RKO (cell line): ENCODE data around the gene AMD1.

Experiments used
- DNase-seq: peaks from one replicate; pipeline ENCODE4 v3.0.0-alpha.2; 2016; ENCODE audit warnings: low spot score

Gene AMD1

DNA sequence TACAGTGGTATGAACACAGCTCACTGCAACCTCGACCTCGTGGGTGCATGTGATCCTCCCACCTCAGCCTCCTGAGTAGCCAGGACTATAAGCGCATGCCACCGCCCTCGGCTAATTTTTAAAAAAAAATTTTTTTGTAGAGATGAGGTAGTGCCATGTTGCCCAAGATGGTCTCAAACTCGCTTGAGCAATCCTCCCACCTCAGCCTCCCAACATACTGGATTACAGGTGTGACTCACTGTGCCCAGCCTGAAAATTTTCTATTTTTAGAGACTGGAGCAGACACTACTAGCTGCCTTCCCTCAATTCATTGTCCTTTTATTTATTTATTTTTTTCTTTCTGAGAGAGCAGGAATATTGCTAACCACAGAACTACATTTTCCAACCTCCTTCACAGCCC, 63.6 kb downstream of the AMD1 start:
- DNase-seq = peak; percentile 9

DNA sequence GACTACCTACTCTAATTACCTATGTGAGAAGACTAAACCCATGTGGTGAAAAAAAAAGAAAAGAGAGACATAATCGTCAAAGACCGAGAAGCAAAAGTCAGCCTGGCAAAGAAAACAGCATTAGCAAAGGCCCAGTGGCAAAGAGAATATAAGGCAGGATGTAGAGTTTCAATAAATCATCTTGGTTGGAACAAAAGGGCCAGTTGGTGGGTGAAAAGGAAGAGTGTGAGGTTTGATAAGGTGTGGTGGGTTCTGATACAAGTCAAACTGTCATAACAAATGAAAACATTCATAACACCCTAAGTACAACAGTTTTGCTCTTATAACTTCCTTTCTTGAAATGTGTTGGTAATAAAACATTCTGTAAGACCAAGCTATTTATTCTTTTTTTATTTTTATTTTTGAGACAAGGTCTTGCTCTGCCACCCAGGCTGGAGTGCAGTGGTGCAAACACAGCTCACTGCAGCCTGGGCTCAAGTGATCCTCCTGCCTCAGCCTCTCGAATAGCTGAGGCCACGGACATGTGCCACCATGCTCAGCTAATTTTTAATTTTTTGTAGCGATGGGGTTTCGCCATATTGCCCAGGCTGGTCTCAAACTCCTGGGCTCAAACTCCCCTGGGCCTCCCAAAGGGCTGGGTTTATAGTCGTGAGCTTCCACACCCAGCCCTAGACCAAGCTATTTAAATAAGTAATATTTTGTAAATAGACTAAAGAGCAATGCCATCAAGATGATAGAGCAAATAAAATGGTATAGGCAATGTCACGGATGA, 65.0 kb downstream of the AMD1 start:
- DNase-seq = no peak

DNA sequence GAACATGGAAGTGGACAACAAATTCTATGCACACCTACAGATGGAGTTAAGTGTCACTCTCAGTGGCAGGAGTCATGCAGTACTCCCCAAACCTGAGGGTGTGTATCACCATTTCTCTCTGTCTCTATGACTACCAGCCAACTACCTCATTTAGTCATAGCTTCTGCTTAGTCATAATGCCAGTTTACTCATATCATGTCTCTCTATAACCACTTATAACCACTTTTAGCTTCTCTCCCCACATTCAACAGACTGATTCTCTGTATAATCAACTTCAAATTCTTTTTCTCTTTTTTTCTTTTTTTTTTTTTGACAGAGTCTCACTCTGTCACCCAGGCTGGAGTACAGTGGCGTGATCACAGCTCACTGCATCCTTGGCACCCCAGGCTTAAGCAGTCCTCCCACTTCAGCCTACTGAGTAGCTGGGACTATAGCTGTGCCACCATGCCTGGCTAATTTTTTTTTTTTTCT, 70.1 kb downstream of the AMD1 start:
- peak; percentile 98 for DNase-seq
